Activated naive CD8-positive, alpha-beta T cell treated with anti-CD3 and anti-CD28 coated beads for 36 hours (primary cell): ENCODE measurements around the gene TIMM9. TPM values are rescaled to one million over a fixed set of nuclear protein-coding genes. Genes with fewer than 3 reads are reported as not detected.
"Not testable (repeated sequence)": the region's sequence is repeated elsewhere in the genome, so short reads cannot be mapped to it uniquely, and the experiment has no call there.

Experiments
- DNase-seq: peaks from one replicate; pipeline ENCODE4 v3.0.0; 2021
- H3K27ac Mint-ChIP-seq: one replicate; pipeline ENCODE4 v1.8.0; 2022; ENCODE audit warnings: mild to moderate bottlenecking, moderate library complexity, mixed read lengths
- H3K27me3 Mint-ChIP-seq: one replicate; pipeline ENCODE4 v1.8.0; 2022; ENCODE audit warnings: mild to moderate bottlenecking, mixed read lengths
- H3K36me3 Mint-ChIP-seq: one replicate; pipeline ENCODE4 v1.8.0; 2021; ENCODE audit warnings: mild to moderate bottlenecking, mixed read lengths
- H3K4me1 Mint-ChIP-seq: one replicate; pipeline ENCODE4 v1.8.0; 2021; ENCODE audit warnings: mixed read lengths
- H3K4me3 Mint-ChIP-seq: one replicate; pipeline ENCODE4 v1.8.0; 2022; ENCODE audit warnings: mild to moderate bottlenecking, moderate library complexity, mixed read lengths
- H3K9me3 Mint-ChIP-seq: one replicate; pipeline ENCODE4 v1.8.0; 2022; ENCODE audit warnings: mixed read lengths
- total RNA-seq, 2 experiments: library from RNA; stranded (reverse); gene quantifications; one replicate each; pipeline ENCODE4 v1.2.3, GENCODE V29; 2021

TIMM9 gene
- total RNA-seq, 2 experiments from 2014 or later = 82.0 to 91.6 TPM

GRCh38 chr14:58362798-58363412, 64.4 kb downstream of the TIMM9 start:
- peaks cover 8% of the 10 kb centered on the region for H3K4me1 Mint-ChIP-seq
- peaks cover 22% of the 10 kb centered on the region for H3K36me3 Mint-ChIP-seq
- H3K4me3 Mint-ChIP-seq = no peak overlapping the region
- DNase-seq = no peak
- no peak overlapping the region for H3K27ac Mint-ChIP-seq
- H3K9me3 Mint-ChIP-seq = no peaks in the 10 kb centered on the region
- no peaks in the 10 kb centered on the region for H3K27me3 Mint-ChIP-seq

GRCh38 chr14:58362272-58362671, 65.1 kb downstream of the TIMM9 start:
- H3K36me3 Mint-ChIP-seq = peaks cover 18% of the 10 kb centered on the region
- not testable (repeated sequence) for H3K27ac Mint-ChIP-seq, H3K4me3 Mint-ChIP-seq, H3K9me3 Mint-ChIP-seq, H3K27me3 Mint-ChIP-seq, DNase-seq, H3K4me1 Mint-ChIP-seq

Other genes with a start within 250 kb of the TIMM9 start
- gene ACTR10, start 227.4 kb downstream of the TIMM9 start, total RNA-seq = 10 to 100 TPM; 31.0 to 35.1 TPM
- gene PSMA3, start 182.7 kb downstream of the TIMM9 start, total RNA-seq = 100 to 1,000 TPM; 397 to 408 TPM
- gene ARID4A, start 129.0 kb downstream of the TIMM9 start, total RNA-seq = 10 to 100 TPM; 18.6 to 19.8 TPM
- gene TOMM20L, start 31.6 kb downstream of the TIMM9 start, total RNA-seq = not detected
- gene KIAA0586, start 188 bp upstream of the TIMM9 start, total RNA-seq = 10 to 100 TPM; 22.0 to 25.1 TPM
- gene DACT1, start 210.4 kb upstream of the TIMM9 start, total RNA-seq = 1 to 10 TPM; 1.0 to 1.2 TPM